Common myeloid progenitor, CD34-positive (primary cell): ENCODE results near the gene WWTR1.

Experiments used
- CTCF ChIA-PET: fragments of 350-600 bp; sonication (Branson Sonifier 250); formaldehyde crosslinking; loops from one replicate; lab custom pipeline; 2021; ENCODE audit warnings: antibody characterized with exemption; lab: Charles Lee
- POLR2A ChIA-PET: fragments of 350-600 bp; sonication (Branson Sonifier 250); formaldehyde crosslinking; loops from one replicate; lab custom pipeline; 2021; ENCODE audit warnings: antibody characterized with exemption; lab: Charles Lee
- DNase-seq, 3 donors: peaks; one replicate each; pipeline versions ENCODE4 v3.0.0 to v3.0.0-alpha.2; 2013
- H3K27ac ChIP-seq, 2 experiments: 1 replicate in 1 of 2; 2 replicates in 1 of 2; pipeline ENCODE4 v1.7.0; 2013; ENCODE audit warnings: inconsistent platforms in 2 of 2, low read length in 2 of 2, mild to moderate bottlenecking in 2 of 2, low read depth in 1 of 2, moderate library complexity in 1 of 2; ENCODE audit not compliant: severe bottlenecking in 2 of 2, insufficient read depth in 1 of 2, poor library complexity in 1 of 2
- H3K27me3 ChIP-seq, 5 experiments: replicated peaks in 2 of 5; 1 replicate in 3 of 5; 2 replicates in 2 of 5; pipeline versions ENCODE4 v1.6.1 to v1.7.0; 2013; ENCODE audit warnings: low read length in 4 of 5, mild to moderate bottlenecking in 2 of 5, moderate library complexity in 2 of 5, inconsistent platforms in 1 of 5; ENCODE audit not compliant: insufficient read depth in 5 of 5, control insufficient read depth in 4 of 5
- H3K36me3 ChIP-seq, 4 experiments: 1 replicate in 2 of 4; 2 replicates in 2 of 4; pipeline versions ENCODE4 v1.6.1 to v1.7.0; 2013; ENCODE audit warnings: low read length in 3 of 4, control low read depth in 1 of 4, mild to moderate bottlenecking in 1 of 4; ENCODE audit not compliant: control insufficient read depth in 4 of 4, insufficient read depth in 4 of 4
- H3K4me1 ChIP-seq, 4 experiments: 1 replicate in 3 of 4; 2 replicates in 1 of 4; pipeline versions ENCODE4 v1.6.1 to v1.7.1; 2013; ENCODE audit warnings: low read length in 3 of 4, mild to moderate bottlenecking in 3 of 4, control low read depth in 1 of 4, inconsistent platforms in 1 of 4, moderate library complexity in 1 of 4; ENCODE audit not compliant: control insufficient read depth in 4 of 4, insufficient read depth in 4 of 4; ENCODE audit errors: control extremely low read depth in 1 of 4
- H3K4me3 ChIP-seq, 7 experiments: 1 replicate in 4 of 7; 2 replicates in 3 of 7; pipeline versions ENCODE4 v1.5.1 to v1.7.0; 2013; ENCODE audit warnings: mild to moderate bottlenecking in 7 of 7, low read length in 6 of 7, moderate library complexity in 6 of 7, inconsistent platforms in 2 of 7, low read depth in 2 of 7, control low read depth in 1 of 7; ENCODE audit not compliant: insufficient read depth in 4 of 7, control insufficient read depth in 1 of 7; ENCODE audit errors: extremely low read depth in 1 of 7
- H3K9me3 ChIP-seq, 5 experiments: 1 replicate in 4 of 5; 2 replicates in 1 of 5; pipeline versions ENCODE4 v1.6.1 to v1.7.1; 2013; ENCODE audit warnings: low read length in 4 of 5, mild to moderate bottlenecking in 2 of 5, inconsistent platforms in 1 of 5, low read depth in 1 of 5, moderate library complexity in 1 of 5; ENCODE audit not compliant: control insufficient read depth in 4 of 5, insufficient read depth in 2 of 5; ENCODE audit errors: control extremely low read depth in 1 of 5
- WGBS: methylation state at CpG from one replicate; pipeline ENCODE4 v1.1.5; 2013; ENCODE audit not compliant: insufficient coverage; 5-methylcytosine and 5-hydroxymethylcytosine counted together

WWTR1 gene

DNA sequence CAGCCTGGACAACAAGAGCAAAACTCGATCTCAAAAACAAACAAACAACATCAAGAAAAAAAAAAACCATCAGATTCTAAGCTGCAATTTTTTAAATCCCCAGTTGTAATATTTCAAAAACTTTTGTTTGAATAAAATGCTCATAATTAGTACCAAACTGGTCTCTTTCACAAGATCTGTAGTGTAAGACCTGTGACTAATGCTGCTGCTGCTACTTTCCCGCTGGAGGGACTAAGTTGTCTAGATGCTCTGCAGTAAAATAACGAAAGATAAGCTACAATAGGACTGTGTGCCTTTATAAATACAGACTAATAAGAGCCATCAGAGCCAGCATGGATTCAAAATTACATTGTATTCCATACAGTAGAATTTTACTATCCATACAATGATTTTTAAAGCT, 137.9 kb downstream of the WWTR1 start:
- 100% methylated on average over 2 of the region's 3 CpGs for WGBS

DNA sequence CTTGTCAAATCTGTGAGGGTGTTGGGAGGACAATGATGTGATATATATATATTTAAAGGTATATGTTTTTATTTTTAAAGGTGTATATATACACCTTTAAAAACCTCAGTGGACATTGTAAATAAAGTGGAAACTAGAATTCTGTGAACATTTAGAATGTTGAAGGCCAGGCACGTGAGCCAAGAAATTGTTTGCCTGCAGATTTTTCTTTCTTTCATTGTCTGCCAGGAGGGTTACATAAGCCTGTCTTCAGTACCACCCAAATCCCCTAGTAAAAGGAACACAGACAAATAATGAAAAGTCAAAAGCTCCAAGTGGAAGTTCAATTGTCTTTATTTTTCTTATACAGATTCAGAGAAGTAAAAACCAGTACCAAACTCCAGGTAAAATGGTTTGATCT, 140.9 kb downstream of the WWTR1 start:
- peaks cover 0 to 6% (median 3%) of the 10 kb centered on the region in 4 experiments for H3K4me1 ChIP-seq
- H3K4me3 ChIP-seq: no peak overlapping the region
- no CpG with 5 or more reads among the region's 1 CpG for WGBS
- ChIA-PET POLR2A (no interaction called here), CTCF (interaction anchor here (1.4 to 1.5 kb wide), 2 partner anchors 26 to 52 kb away, joined by 3 to 4 read pairs; no protein-coding TSS in a partner anchor)
- H3K27me3 ChIP-seq: no peaks in the 10 kb centered on the region
- no peaks in the 10 kb centered on the region for H3K9me3 ChIP-seq
- DNase-seq: no peak
- H3K36me3 ChIP-seq: no peaks in the 10 kb centered on the region
- H3K27ac ChIP-seq: no peak overlapping the region

More for the DNA sequence above, 137.9 kb downstream of the WWTR1 start:
- CTCF ChIA-PET: interaction anchor here (1.7 to 2.3 kb wide), 2 partner anchors 10 to 11 kb away, joined by 7 to 10 read pairs; no protein-coding TSS in a partner anchor
- H3K9me3 ChIP-seq: no peaks in the 10 kb centered on the region
- no peaks in the 10 kb centered on the region for H3K4me1 ChIP-seq
- no peak for DNase-seq
- H3K36me3 ChIP-seq: no peaks in the 10 kb centered on the region
- H3K4me3 ChIP-seq: no peak overlapping the region
- POLR2A ChIA-PET: no interaction called here
- no peaks in the 10 kb centered on the region for H3K27me3 ChIP-seq
- H3K27ac ChIP-seq: no peak overlapping the region

DNA sequence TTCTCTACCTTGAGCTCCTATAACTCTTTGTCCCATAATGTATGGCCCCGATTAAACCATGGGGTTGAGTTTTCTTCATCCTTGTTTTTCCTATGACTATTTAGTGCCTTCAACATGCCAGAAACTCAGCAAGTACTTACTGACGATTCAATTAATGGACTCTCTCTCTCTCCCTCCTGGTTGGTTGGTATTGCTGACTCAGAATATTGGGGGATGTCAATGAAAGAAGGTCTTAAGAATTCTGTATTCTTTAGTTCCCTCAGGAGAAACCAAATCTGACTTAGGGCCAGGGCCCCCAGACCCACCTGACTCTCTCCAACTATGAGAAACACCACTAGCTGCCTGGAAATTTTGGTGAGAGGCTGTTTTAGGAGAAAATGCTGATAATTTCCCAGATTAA, 142.6 kb downstream of the WWTR1 start:
- Histone ChIP-seq H3K4me1 (peaks cover 0 to 6% (median 3%) of the 10 kb centered on the region in 4 experiments), H3K36me3 (no peaks in the 10 kb centered on the region), H3K27ac (no peak overlapping the region), H3K4me3 (no peak overlapping the region), H3K27me3 (no peaks in the 10 kb centered on the region), H3K9me3 (no peaks in the 10 kb centered on the region)
- POLR2A ChIA-PET: no interaction called here
- no peak for DNase-seq
- CTCF ChIA-PET: interaction anchor here (1.0 to 4.8 kb wide), 4 partner anchors 16 to 202 kb away, joined by 3 to 20 read pairs (median 14); no protein-coding TSS in a partner anchor
- WGBS: no CpG with 5 or more reads among the region's 2 CpGs

DNA sequence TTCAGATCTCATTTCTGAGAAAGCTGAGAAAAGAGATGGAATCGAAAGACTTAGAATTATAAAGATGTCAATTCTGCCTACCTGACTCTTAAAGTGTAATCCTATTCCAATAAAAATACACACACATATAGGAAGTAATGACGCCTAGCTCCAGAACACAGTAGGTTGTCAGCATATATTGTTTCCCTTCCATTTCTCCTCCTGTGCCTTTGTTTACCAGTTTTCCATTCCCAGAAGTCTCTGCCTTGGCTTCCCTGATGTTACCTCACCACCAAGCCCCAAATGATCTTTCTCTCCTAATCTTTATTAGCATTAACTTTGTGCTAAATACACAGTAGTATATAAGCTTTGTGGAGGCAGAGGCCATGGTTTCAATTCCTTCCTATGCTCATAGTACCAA, 143.4 kb downstream of the WWTR1 start:
- DNase-seq: no peak
- 100% methylated on average over 2 of the region's 2 CpGs for WGBS
- Histone ChIP-seq H3K36me3 (no peaks in the 10 kb centered on the region), H3K9me3 (no peaks in the 10 kb centered on the region), H3K27me3 (no peaks in the 10 kb centered on the region), H3K4me1 (peaks cover 0 to 11% (median 9%) of the 10 kb centered on the region in 4 experiments), H3K27ac (no peak overlapping the region), H3K4me3 (no peak overlapping the region)
- ChIA-PET POLR2A (no interaction called here), CTCF (interaction anchor here (0.8 to 4.8 kb wide), 8 partner anchors 9 to 293 kb away, joined by 3 to 20 read pairs (median 6); no protein-coding TSS in a partner anchor)

DNA sequence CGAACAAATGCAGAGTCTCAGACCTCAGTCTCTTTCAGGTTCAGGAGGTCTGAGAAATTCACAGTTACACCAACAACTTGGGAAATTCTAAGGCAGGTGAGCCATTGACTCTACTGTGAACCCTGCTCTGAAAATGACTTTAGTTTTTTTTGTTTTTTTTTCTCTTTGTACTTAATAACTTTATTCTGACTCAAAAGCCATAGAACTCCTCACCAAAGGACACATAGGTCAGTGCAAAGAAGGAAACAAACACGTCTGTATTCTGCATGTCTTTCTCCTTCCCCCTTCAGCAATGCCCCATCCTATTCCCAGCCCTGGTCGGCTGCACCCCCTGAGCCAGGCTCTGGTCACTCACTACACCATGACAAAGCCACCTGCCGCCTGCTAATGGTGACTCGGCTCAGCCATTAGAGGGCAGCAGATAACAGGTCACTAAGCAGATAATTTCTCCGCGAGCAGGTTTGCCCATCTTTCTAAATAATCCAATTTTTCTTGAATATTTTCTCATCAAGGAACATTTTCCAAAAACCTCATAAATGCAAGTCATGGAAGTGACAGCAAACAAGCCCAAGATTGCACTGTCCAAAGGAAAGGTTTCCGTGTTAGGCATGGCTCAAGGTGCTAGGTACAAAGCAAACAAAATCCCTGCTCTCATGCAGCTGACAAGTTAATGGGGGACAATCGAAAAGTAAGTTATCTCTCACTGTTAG, 145.6 kb downstream of the WWTR1 start:
- peak; percentile 55 to 69 (median 68) for DNase-seq
- ChIA-PET POLR2A (no interaction called here), CTCF (interaction anchor here (0.7 to 4.8 kb wide), 20 partner anchors 10 to 296 kb away, joined by 3 to 20 read pairs (median 4); no protein-coding TSS in a partner anchor)
- 19% methylated on average over 9 of the region's 9 CpGs for WGBS
- Histone ChIP-seq H3K4me3 (peak overlapping the region in 1 of 7 experiments; percentile 26), H3K9me3 (no peaks in the 10 kb centered on the region), H3K4me1 (peaks cover 0 to 30% (median 24%) of the 10 kb centered on the region in 4 experiments), H3K27ac (no peak overlapping the region), H3K36me3 (no peaks in the 10 kb centered on the region), H3K27me3 (no peaks in the 10 kb centered on the region)

DNA sequence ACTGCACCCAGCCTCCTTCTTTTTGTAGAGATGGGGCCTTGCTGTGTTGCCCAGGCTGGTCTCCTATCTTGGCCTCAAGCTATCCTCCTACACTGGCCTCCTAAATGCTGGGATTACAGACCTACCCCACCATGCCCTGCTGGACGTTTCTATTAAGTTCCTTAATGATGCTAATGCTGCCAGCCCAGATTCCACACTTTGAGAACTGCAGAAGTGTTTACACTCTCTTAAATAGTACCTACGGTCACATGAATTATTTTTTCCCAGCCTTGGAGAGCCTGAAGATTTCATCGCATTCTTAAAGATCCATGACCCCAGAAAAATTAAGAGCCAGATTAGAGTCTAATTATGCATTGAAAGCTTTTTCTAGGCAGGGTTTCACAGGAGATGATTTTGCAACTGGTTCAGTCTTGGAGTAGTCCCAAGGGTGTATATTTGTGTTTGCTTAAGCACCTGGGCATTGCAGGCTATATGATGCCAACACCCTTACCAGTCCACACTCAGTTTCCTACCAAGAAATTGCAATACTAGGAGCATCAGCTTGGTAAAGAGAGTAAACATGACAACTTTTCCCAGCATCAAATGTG, 146.7 kb downstream of the WWTR1 start:
- Histone ChIP-seq H3K4me3 (no peak overlapping the region), H3K27me3 (no peaks in the 10 kb centered on the region), H3K9me3 (no peaks in the 10 kb centered on the region), H3K4me1 (peaks cover 3 to 41% (median 32%) of the 10 kb centered on the region in 4 experiments), H3K36me3 (no peaks in the 10 kb centered on the region), H3K27ac (no peak overlapping the region)
- CTCF ChIA-PET: interaction anchor here (0.9 to 4.8 kb wide), 14 partner anchors 9 to 261 kb away, joined by 3 to 20 read pairs (median 4); partner anchors contain the start of gene COMMD2
- DNase-seq: no peak
- POLR2A ChIA-PET: no interaction called here
- WGBS: 57% methylated on average over 2 of the region's 3 CpGs

DNA sequence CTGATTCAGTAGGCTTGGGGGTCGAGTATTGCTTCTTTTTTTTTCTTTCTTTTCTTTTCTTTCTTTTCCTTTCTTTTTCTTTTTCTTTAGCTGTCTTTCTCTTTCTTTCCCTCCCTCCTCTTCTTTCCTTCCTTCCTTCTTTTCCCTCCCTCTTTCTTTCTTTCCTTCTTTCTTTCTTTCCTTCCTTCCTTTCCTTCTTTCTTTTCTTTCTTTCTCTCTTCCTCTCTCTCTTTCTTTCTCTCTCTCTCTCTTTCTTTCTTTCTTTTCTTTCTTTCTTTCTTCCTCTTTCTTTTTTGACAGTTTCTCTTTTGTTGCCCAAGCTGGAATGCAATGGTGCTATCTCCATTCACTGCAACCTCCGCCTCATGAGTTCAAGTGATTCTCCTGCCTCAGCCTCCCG, 147.3 kb downstream of the WWTR1 start:
- ChIA-PET POLR2A (no interaction called here), CTCF (interaction anchor here (0.8 to 4.8 kb wide), 10 partner anchors 8 to 262 kb away, joined by 3 to 20 read pairs (median 6); partner anchors contain the start of gene COMMD2)
- H3K4me1 ChIP-seq: peaks cover 3 to 41% (median 33%) of the 10 kb centered on the region in 4 experiments
- DNase-seq: no peak
- H3K9me3 ChIP-seq: no peaks in the 10 kb centered on the region
- WGBS: 91% methylated on average over 3 of the region's 3 CpGs
- no peak overlapping the region for H3K4me3 ChIP-seq
- H3K27ac ChIP-seq: no peak overlapping the region
- no peaks in the 10 kb centered on the region for H3K27me3 ChIP-seq
- no peaks in the 10 kb centered on the region for H3K36me3 ChIP-seq
